Parathyroid adenoma (tissue), 2 donors: ENCODE measurements around the gene NKAIN2.
"Not testable (repeated sequence)": the region's sequence is repeated elsewhere in the genome, so short reads cannot be mapped to it uniquely, and the experiment has no call there.

Experiments used
- H2AFZ ChIP-seq: fragments of 300-600 bp; sonication (generic); one replicate; pipeline ENCODE4 v1.7.0; 2017; ENCODE audit warnings: antibody characterized with exemption, mild to moderate bottlenecking
- H3K27ac ChIP-seq: fragments of 300-600 bp; sonication (generic); one replicate; pipeline ENCODE4 v1.7.0; 2017
- H3K27me3 ChIP-seq: fragments of 300-600 bp; sonication (generic); one replicate; pipeline ENCODE4 v1.7.0; 2017; ENCODE audit warnings: low read length; ENCODE audit not compliant: control insufficient read depth, insufficient read depth
- H3K36me3 ChIP-seq: fragments of 300-600 bp; sonication (generic); one replicate; pipeline ENCODE4 v1.7.0; 2017; ENCODE audit warnings: low read length; ENCODE audit not compliant: control insufficient read depth, insufficient read depth
- H3K4me1 ChIP-seq: fragments of 300-600 bp; sonication (generic); one replicate; pipeline ENCODE4 v1.7.0; 2017; ENCODE audit warnings: control low read depth
- H3K4me2 ChIP-seq: fragments of 300-600 bp; sonication (generic); one replicate; pipeline ENCODE4 v1.7.0; 2017; ENCODE audit warnings: low read length
- H3K4me3 ChIP-seq: fragments of 300-600 bp; sonication (generic); one replicate; pipeline ENCODE4 v1.7.0; 2017; ENCODE audit warnings: low read depth, low read length
- H3K79me2 ChIP-seq: fragments of 300-600 bp; sonication (generic); one replicate; pipeline ENCODE4 v1.7.0; 2017; ENCODE audit warnings: control low read depth
- H3K9ac ChIP-seq: fragments of 300-600 bp; sonication (generic); one replicate; pipeline ENCODE4 v1.7.0; 2017; ENCODE audit warnings: mild to moderate bottlenecking
- H3K9me3 ChIP-seq: fragments of 300-600 bp; sonication (generic); one replicate; pipeline ENCODE4 v1.7.0; 2017; ENCODE audit warnings: low read length; ENCODE audit not compliant: control insufficient read depth
- CTCF ChIP-seq: fragments of 300-600 bp; sonication (generic); IDR thresholded peaks from one replicate; pipeline ENCODE4 v1.7.0; 2017; ENCODE audit warnings: antibody characterized with exemption, mild to moderate bottlenecking
- donor health status: primary hyperparathyroidism.

The NKAIN2 gene

GRCh38 chr6:124294574-124295200 lies 491.0 kb downstream of the NKAIN2 start:
- no peaks in the 10 kb centered on the region for H3K9me3 ChIP-seq
- H3K79me2 ChIP-seq = no peaks in the 10 kb centered on the region
- no peaks in the 10 kb centered on the region for H3K4me1 ChIP-seq
- H3K27ac ChIP-seq = no peak overlapping the region
- no peaks in the 10 kb centered on the region for H3K36me3 ChIP-seq
- no peak overlapping the region for H2AFZ ChIP-seq
- no peak for TF ChIP-seq CTCF
- no peak overlapping the region for H3K4me3 ChIP-seq
- no peak overlapping the region for H3K4me2 ChIP-seq
- H3K27me3 ChIP-seq = no peaks in the 10 kb centered on the region
- H3K9ac ChIP-seq = no peak overlapping the region

GRCh38 chr6:124297507-124297906 lies 493.8 kb downstream of the NKAIN2 start:
- Histone ChIP-seq H3K79me2 (no peaks in the 10 kb centered on the region), H3K27ac (no peak overlapping the region), H3K4me3 (no peak overlapping the region), H2AFZ (no peak overlapping the region), H3K27me3 (no peaks in the 10 kb centered on the region), H3K9ac (no peak overlapping the region), H3K4me2 (no peak overlapping the region), H3K9me3 (no peaks in the 10 kb centered on the region), H3K4me1 (no peaks in the 10 kb centered on the region), H3K36me3 (no peaks in the 10 kb centered on the region)
- TF ChIP-seq CTCF = no peak

- Histone ChIP-seq H3K27ac (no peak overlapping the region), H3K4me2 (no peak overlapping the region), H3K27me3 (no peaks in the 10 kb centered on the region), H3K4me3 (no peak overlapping the region), H3K36me3 (no peaks in the 10 kb centered on the region), H3K9ac (no peak overlapping the region), H3K9me3 (no peaks in the 10 kb centered on the region), H3K79me2 (no peaks in the 10 kb centered on the region), H3K4me1 (no peaks in the 10 kb centered on the region), H2AFZ (no peak overlapping the region)
- no peak for TF ChIP-seq CTCF
Observed at GRCh38 chr6:124298730-124299129, 495.1 kb downstream of the NKAIN2 start.

GRCh38 chr6:124300907-124301306 lies 497.2 kb downstream of the NKAIN2 start:
- H3K27me3 ChIP-seq, H3K4me2 ChIP-seq, H3K9ac ChIP-seq, H3K4me3 ChIP-seq, H3K27ac ChIP-seq, H3K79me2 ChIP-seq, H3K4me1 ChIP-seq, H2AFZ ChIP-seq, H3K9me3 ChIP-seq, H3K36me3 ChIP-seq: not testable (repeated sequence)

GRCh38 chr6:124303971-124304370 lies 500.3 kb downstream of the NKAIN2 start:
- no peak overlapping the region for H3K9ac ChIP-seq
- no peak for TF ChIP-seq CTCF
- H3K27me3 ChIP-seq = no peaks in the 10 kb centered on the region

More at GRCh38 chr6:124303971-124304370, 500.3 kb downstream of the NKAIN2 start:
- Histone ChIP-seq H3K4me3 (no peak overlapping the region), H3K36me3 (no peaks in the 10 kb centered on the region), H3K79me2 (no peaks in the 10 kb centered on the region), H3K27ac (no peak overlapping the region), H3K9me3 (no peaks in the 10 kb centered on the region), H3K4me2 (no peak overlapping the region), H2AFZ (no peak overlapping the region), H3K4me1 (no peaks in the 10 kb centered on the region)
